Measurements from ENCODE around the gene CCDC13.
A peak's percentile ranks its signal among the peaks of the same experiment; 100 is the strongest.

CCDC13 gene

GRCh38 chr3:42801784-42802183, 28.7 kb upstream of the CCDC13 start:
- no peak overlapping the region for H2AFZ ChIP-seq (ENCODE audit: insufficient read depth, low read length, poor library complexity)
- H3K23ac ChIP-seq (ENCODE audit: low read length): no peak overlapping the region
- H3K4me2 ChIP-seq (ENCODE audit: low read length): peak overlapping the region; percentile 34
- peaks cover 13% of the 10 kb centered on the region for H3K79me1 ChIP-seq (ENCODE audit: low read length)
- no peak overlapping the region for H3K27ac ChIP-seq (ENCODE audit: low read depth, low read length)
- no peak overlapping the region for H4K8ac ChIP-seq (ENCODE audit: low read depth, low read length)
- H2BK5ac ChIP-seq (ENCODE audit: low read depth, low read length, poor library complexity): no peak overlapping the region
- peaks cover 3% of the 10 kb centered on the region in 2 experiments for H3K36me3 ChIP-seq (ENCODE audit: control insufficient read depth in 1 of 2, insufficient read depth in 2 of 2, low read length in 2 of 2)
- H3K4me1 ChIP-seq (ENCODE audit: control insufficient read depth in 1 of 2, insufficient read depth in 2 of 2, low read length in 2 of 2): peaks cover 6 to 7% of the 10 kb centered on the region in 2 experiments
- H3K27me3 ChIP-seq (ENCODE audit: insufficient read depth, low read length): no peaks in the 10 kb centered on the region
- H3K4ac ChIP-seq (ENCODE audit: low read depth, low read length): peak overlapping the region; percentile 61
- H3K9ac ChIP-seq (ENCODE audit: low read length): no peak overlapping the region
- H2BK12ac ChIP-seq (ENCODE audit: low read length): no peak overlapping the region
- no peak overlapping the region for H4K12ac ChIP-seq (ENCODE audit: low read depth, low read length)
- H3K18ac ChIP-seq (ENCODE audit: low read length): no peak overlapping the region
- no peak overlapping the region for H3K4me3 ChIP-seq (ENCODE audit: low read depth, low read length)
- H4K91ac ChIP-seq (ENCODE audit: low read depth, low read length): no peak overlapping the region
- no peak overlapping the region for H3K14ac ChIP-seq (ENCODE audit: low read length)
- H3K79me2 ChIP-seq (ENCODE audit: control insufficient read depth, insufficient read depth, low read length, poor library complexity): peaks cover 18% of the 10 kb centered on the region
- no peak overlapping the region for H2BK120ac ChIP-seq (ENCODE audit: insufficient read depth, low read length, poor library complexity)
- no peak for DNase-seq
- no CpG with 5 or more reads among the region's 4 CpGs for WGBS (ENCODE audit: extremely low coverage, insufficient coverage, insufficient read length)
- no peaks in the 10 kb centered on the region for H3K9me3 ChIP-seq (ENCODE audit: insufficient read depth, low read depth, low read length)
- no peak overlapping the region for H2AK5ac ChIP-seq (ENCODE audit: low read length)

- no peak overlapping the region for H3K27ac ChIP-seq (ENCODE audit: low read depth, low read length)
- H3K4me2 ChIP-seq (ENCODE audit: low read length): no peak overlapping the region
- no peak overlapping the region for H2BK12ac ChIP-seq (ENCODE audit: low read length)
- no peak overlapping the region for H3K18ac ChIP-seq (ENCODE audit: low read length)
- no peak overlapping the region for H2BK120ac ChIP-seq (ENCODE audit: insufficient read depth, low read length, poor library complexity)
- no peak for DNase-seq
- no peak overlapping the region for H2AK5ac ChIP-seq (ENCODE audit: low read length)
- H3K4ac ChIP-seq (ENCODE audit: low read depth, low read length): no peak overlapping the region
- H3K9ac ChIP-seq (ENCODE audit: low read length): no peak overlapping the region
- H3K14ac ChIP-seq (ENCODE audit: low read length): no peak overlapping the region
- H3K4me3 ChIP-seq (ENCODE audit: low read depth, low read length): no peak overlapping the region
- H2BK5ac ChIP-seq (ENCODE audit: low read depth, low read length, poor library complexity): no peak overlapping the region
- no peak overlapping the region for H4K8ac ChIP-seq (ENCODE audit: low read depth, low read length)
- H3K27me3 ChIP-seq (ENCODE audit: insufficient read depth, low read length): no peaks in the 10 kb centered on the region
- no peak overlapping the region for H4K12ac ChIP-seq (ENCODE audit: low read depth, low read length)
- H3K23ac ChIP-seq (ENCODE audit: low read length): no peak overlapping the region
- peaks cover 3 to 5% of the 10 kb centered on the region in 2 experiments for H3K36me3 ChIP-seq (ENCODE audit: control insufficient read depth in 1 of 2, insufficient read depth in 2 of 2, low read length in 2 of 2)
- no peaks in the 10 kb centered on the region for H3K9me3 ChIP-seq (ENCODE audit: insufficient read depth, low read depth, low read length)
- peaks cover 13% of the 10 kb centered on the region for H3K79me1 ChIP-seq (ENCODE audit: low read length)
- WGBS (ENCODE audit: extremely low coverage, insufficient coverage, insufficient read length): no CpG with 5 or more reads among the region's 3 CpGs
- peaks cover 18% of the 10 kb centered on the region for H3K79me2 ChIP-seq (ENCODE audit: control insufficient read depth, insufficient read depth, low read length, poor library complexity)
- peaks cover 6 to 7% of the 10 kb centered on the region in 2 experiments for H3K4me1 ChIP-seq (ENCODE audit: control insufficient read depth in 1 of 2, insufficient read depth in 2 of 2, low read length in 2 of 2)
- no peak overlapping the region for H2AFZ ChIP-seq (ENCODE audit: insufficient read depth, low read length, poor library complexity)
- no peak overlapping the region for H4K91ac ChIP-seq (ENCODE audit: low read depth, low read length)
Measured at GRCh38 chr3:42801048-42801620, 28.1 kb upstream of the CCDC13 start.

GRCh38 chr3:42800251-42800650, 27.2 kb upstream of the CCDC13 start:
- no peak overlapping the region for H3K27ac ChIP-seq (ENCODE audit: low read depth, low read length)
- H3K9ac ChIP-seq (ENCODE audit: low read length): no peak overlapping the region
- WGBS (ENCODE audit: extremely low coverage, insufficient coverage, insufficient read length): no CpG with 5 or more reads among the region's 2 CpGs
- H2BK5ac ChIP-seq (ENCODE audit: low read depth, low read length, poor library complexity): no peak overlapping the region
- H4K91ac ChIP-seq (ENCODE audit: low read depth, low read length): no peak overlapping the region
- no peak overlapping the region for H3K4me2 ChIP-seq (ENCODE audit: low read length)
- no peak overlapping the region for H3K4me3 ChIP-seq (ENCODE audit: low read depth, low read length)
- H3K14ac ChIP-seq (ENCODE audit: low read length): no peak overlapping the region
- H3K79me2 ChIP-seq (ENCODE audit: control insufficient read depth, insufficient read depth, low read length, poor library complexity): peaks cover 18% of the 10 kb centered on the region
- H4K8ac ChIP-seq (ENCODE audit: low read depth, low read length): no peak overlapping the region
- no peaks in the 10 kb centered on the region for H3K27me3 ChIP-seq (ENCODE audit: insufficient read depth, low read length)
- H3K36me3 ChIP-seq (ENCODE audit: control insufficient read depth in 1 of 2, insufficient read depth in 2 of 2, low read length in 2 of 2): peaks cover 3 to 5% of the 10 kb centered on the region in 2 experiments
- no peak overlapping the region for H3K23ac ChIP-seq (ENCODE audit: low read length)
- no peak overlapping the region for H2BK120ac ChIP-seq (ENCODE audit: insufficient read depth, low read length, poor library complexity)
- no peak for DNase-seq
- no peak overlapping the region for H3K18ac ChIP-seq (ENCODE audit: low read length)
- no peak overlapping the region for H4K12ac ChIP-seq (ENCODE audit: low read depth, low read length)
- H3K79me1 ChIP-seq (ENCODE audit: low read length): peaks cover 13% of the 10 kb centered on the region
- H2BK12ac ChIP-seq (ENCODE audit: low read length): no peak overlapping the region
- H2AK5ac ChIP-seq (ENCODE audit: low read length): no peak overlapping the region
- no peaks in the 10 kb centered on the region for H3K9me3 ChIP-seq (ENCODE audit: insufficient read depth, low read depth, low read length)
- peaks cover 2 to 5% of the 10 kb centered on the region in 2 experiments for H3K4me1 ChIP-seq (ENCODE audit: control insufficient read depth in 1 of 2, insufficient read depth in 2 of 2, low read length in 2 of 2)
- H2AFZ ChIP-seq (ENCODE audit: insufficient read depth, low read length, poor library complexity): no peak overlapping the region
- H3K4ac ChIP-seq (ENCODE audit: low read depth, low read length): no peak overlapping the region

DNA sequence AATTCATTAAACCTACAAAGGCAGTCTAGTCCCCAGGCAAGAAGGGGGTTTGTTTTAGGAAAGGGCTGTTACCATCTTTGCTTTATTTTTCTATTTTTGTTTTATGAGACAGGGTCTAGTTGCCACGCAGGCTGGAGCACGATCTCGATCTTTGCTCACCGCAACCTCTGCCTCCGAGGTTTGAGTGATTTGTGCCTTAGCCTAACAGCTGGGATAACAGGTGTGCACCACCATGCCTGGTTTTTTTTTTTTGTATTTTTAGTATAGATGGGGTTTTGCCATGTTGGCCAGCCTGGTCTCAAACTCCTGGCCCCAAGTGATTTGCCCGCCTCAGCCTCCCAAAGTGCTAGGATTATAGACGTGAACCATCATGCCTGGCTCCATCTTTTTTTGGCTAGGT, 26.3 kb upstream of the CCDC13 start:
- no peak overlapping the region for H3K23ac ChIP-seq (ENCODE audit: low read length)
- no peak overlapping the region for H2AFZ ChIP-seq (ENCODE audit: insufficient read depth, low read length, poor library complexity)
- H2BK12ac ChIP-seq (ENCODE audit: low read length): no peak overlapping the region
- H3K9ac ChIP-seq (ENCODE audit: low read length): no peak overlapping the region
- H3K79me2 ChIP-seq (ENCODE audit: control insufficient read depth, insufficient read depth, low read length, poor library complexity): peaks cover 15% of the 10 kb centered on the region
- no peak overlapping the region for H2BK120ac ChIP-seq (ENCODE audit: insufficient read depth, low read length, poor library complexity)
- H3K27me3 ChIP-seq (ENCODE audit: insufficient read depth, low read length): no peaks in the 10 kb centered on the region
- no peak overlapping the region for H2AK5ac ChIP-seq (ENCODE audit: low read length)
- H3K36me3 ChIP-seq (ENCODE audit: control insufficient read depth in 1 of 2, insufficient read depth in 2 of 2, low read length in 2 of 2): peaks cover 5% of the 10 kb centered on the region in 2 experiments
- H3K14ac ChIP-seq (ENCODE audit: low read length): no peak overlapping the region
- no peak overlapping the region for H4K12ac ChIP-seq (ENCODE audit: low read depth, low read length)
- H4K91ac ChIP-seq (ENCODE audit: low read depth, low read length): no peak overlapping the region
- H3K18ac ChIP-seq (ENCODE audit: low read length): no peak overlapping the region
- H4K8ac ChIP-seq (ENCODE audit: low read depth, low read length): no peak overlapping the region
- WGBS (ENCODE audit: extremely low coverage, insufficient coverage, insufficient read length): no CpG with 5 or more reads among the region's 7 CpGs
- H2BK5ac ChIP-seq (ENCODE audit: low read depth, low read length, poor library complexity): no peak overlapping the region
- H3K27ac ChIP-seq (ENCODE audit: low read depth, low read length): no peak overlapping the region
- peaks cover 0 to 3% of the 10 kb centered on the region in 2 experiments for H3K4me1 ChIP-seq (ENCODE audit: control insufficient read depth in 1 of 2, insufficient read depth in 2 of 2, low read length in 2 of 2)
- no peak overlapping the region for H3K4me2 ChIP-seq (ENCODE audit: low read length)
- no peaks in the 10 kb centered on the region for H3K9me3 ChIP-seq (ENCODE audit: insufficient read depth, low read depth, low read length)
- H3K4ac ChIP-seq (ENCODE audit: low read depth, low read length): peak overlapping the region; percentile 79
- peaks cover 10% of the 10 kb centered on the region for H3K79me1 ChIP-seq (ENCODE audit: low read length)
- no peak overlapping the region for H3K4me3 ChIP-seq (ENCODE audit: low read depth, low read length)
- no peak for DNase-seq
